Measurements from ENCODE around the gene CFAP45.
"Not testable (repeated sequence)": the region's sequence is repeated elsewhere in the genome, so short reads cannot be mapped to it uniquely, and the experiment has no call there.

CFAP45 gene

GRCh38 chr1:159922511-159923202, 22.7 kb upstream of the CFAP45 start:
- DNase-seq = peak; percentile 9

- DNase-seq = peak; percentile 33
These were observed 21.9 kb upstream of the CFAP45 start for GRCh38 chr1:159921700-159922504.

GRCh38 chr1:159921251-159921650, 21.3 kb upstream of the CFAP45 start:
- no peak for DNase-seq

- no peak for DNase-seq
These were observed 20.7 kb upstream of the CFAP45 start for GRCh38 chr1:159920651-159921050.

- no peak for DNase-seq
These were observed 20.2 kb upstream of the CFAP45 start for GRCh38 chr1:159920202-159920601.

GRCh38 chr1:159919236-159919865, 19.4 kb upstream of the CFAP45 start:
- no peak for DNase-seq

GRCh38 chr1:159918352-159919200, 18.6 kb upstream of the CFAP45 start:
- peak; percentile 24 for DNase-seq

GRCh38 chr1:159917533-159918351, 17.8 kb upstream of the CFAP45 start:
- no peak for DNase-seq

GRCh38 chr1:159916242-159917051, 16.5 kb upstream of the CFAP45 start:
- DNase-seq = peak; percentile 82

- no peak for DNase-seq
These were observed 15.7 kb upstream of the CFAP45 start for GRCh38 chr1:159915571-159916241.

GRCh38 chr1:159914252-159915018, 14.5 kb upstream of the CFAP45 start:
- no peak for DNase-seq

GRCh38 chr1:159913451-159914192, 13.7 kb upstream of the CFAP45 start:
- no peak for DNase-seq

- DNase-seq = no peak
These were observed 11.5 kb upstream of the CFAP45 start for GRCh38 chr1:159911326-159912070.

- no peak for DNase-seq
These were observed 8.3 kb upstream of the CFAP45 start for GRCh38 chr1:159908031-159908940.

GRCh38 chr1:159906960-159907359, 7.0 kb upstream of the CFAP45 start:
- no peak for DNase-seq

GRCh38 chr1:159904036-159904435, 4.1 kb upstream of the CFAP45 start:
- DNase-seq = not testable (repeated sequence)

- no peak for DNase-seq
These were observed 2.6 kb upstream of the CFAP45 start for GRCh38 chr1:159902541-159902940.

Measured in fibroblast of skin of abdomen (primary cell).